ENCODE results near the gene HOXB5.

HOXB5 gene

GRCh38 chr17:48554412-48555257, 38.9 kb downstream of the HOXB5 start:
- Histone ChIP-seq H3K4me1 (ENCODE audit: control insufficient read depth, insufficient read depth, low read length) (peaks cover 50% of the 10 kb centered on the region), H3K4me3 (ENCODE audit: low read depth, low read length) (peak overlapping the region; percentile 51), H3K9me3 (ENCODE audit: control insufficient read depth, insufficient read depth, low read depth, low read length) (no peaks in the 10 kb centered on the region), H3K36me3 (ENCODE audit: control insufficient read depth, insufficient read depth, low read length) (no peaks in the 10 kb centered on the region), H3K9ac (ENCODE audit: low read length) (peak overlapping the region; percentile 55), H3K27me3 (ENCODE audit: control insufficient read depth, insufficient read depth, low read length) (peaks cover 99% of the 10 kb centered on the region), H3K27ac (ENCODE audit: low read depth, low read length) (no peak overlapping the region)

DNA sequence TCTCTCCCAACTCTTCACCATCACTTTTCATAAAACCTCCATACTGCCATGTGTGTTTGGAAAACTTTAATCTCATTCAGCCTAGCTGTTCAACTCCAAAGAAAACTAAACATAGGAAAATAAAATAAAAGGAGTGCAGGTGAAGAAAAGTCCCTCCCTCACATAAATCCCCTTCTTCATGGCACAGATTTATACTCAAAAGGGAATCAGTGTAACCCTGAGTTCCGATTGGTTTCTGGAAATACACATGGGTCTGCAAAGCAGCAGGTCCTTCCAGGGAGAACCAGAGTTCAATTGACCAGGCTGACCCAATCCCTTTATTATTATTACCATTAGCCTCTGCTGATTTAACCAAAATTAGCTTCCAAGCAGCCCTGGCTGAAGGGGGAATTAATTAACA, 39.8 kb downstream of the HOXB5 start:
- no peaks in the 10 kb centered on the region for H3K36me3 ChIP-seq (ENCODE audit: control insufficient read depth, insufficient read depth, low read length)
- peaks cover 52% of the 10 kb centered on the region for H3K4me1 ChIP-seq (ENCODE audit: control insufficient read depth, insufficient read depth, low read length)
- no peaks in the 10 kb centered on the region for H3K9me3 ChIP-seq (ENCODE audit: control insufficient read depth, insufficient read depth, low read depth, low read length)
- peak overlapping the region; percentile 51; the same call in 1 of the 2 replicates for H3K4me3 ChIP-seq (ENCODE audit: low read depth, low read length)
- no peak overlapping the region for H3K27ac ChIP-seq (ENCODE audit: low read depth, low read length)
- H3K27me3 ChIP-seq (ENCODE audit: control insufficient read depth, insufficient read depth, low read length): peaks cover 99% of the 10 kb centered on the region
- no peak overlapping the region for H3K9ac ChIP-seq (ENCODE audit: low read length)

DNA sequence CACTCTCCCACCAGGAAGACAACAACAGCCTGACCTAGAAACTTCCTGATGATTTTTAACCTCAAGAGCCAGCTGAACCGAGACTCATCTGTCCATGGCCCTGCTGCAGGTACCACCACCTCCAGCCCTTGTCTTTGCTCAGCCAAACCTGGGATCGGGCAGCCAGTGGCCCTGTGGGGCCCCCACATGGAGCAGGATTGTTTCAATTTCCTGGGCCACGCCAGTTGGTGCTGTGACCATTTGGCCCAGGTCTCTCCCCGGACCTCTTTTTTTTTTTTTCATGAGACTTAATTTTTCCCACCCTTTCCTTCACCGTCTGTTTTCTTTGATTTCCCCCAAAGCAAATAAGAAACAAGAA, 40.4 kb downstream of the HOXB5 start:
- no peaks in the 10 kb centered on the region for H3K36me3 ChIP-seq (ENCODE audit: control insufficient read depth, insufficient read depth, low read length)
- no peaks in the 10 kb centered on the region for H3K9me3 ChIP-seq (ENCODE audit: control insufficient read depth, insufficient read depth, low read depth, low read length)
- peak overlapping the region; percentile 18 for H3K9ac ChIP-seq (ENCODE audit: low read length)
- H3K4me1 ChIP-seq (ENCODE audit: control insufficient read depth, insufficient read depth, low read length): peaks cover 51% of the 10 kb centered on the region
- H3K27ac ChIP-seq (ENCODE audit: low read depth, low read length): no peak overlapping the region
- H3K27me3 ChIP-seq (ENCODE audit: control insufficient read depth, insufficient read depth, low read length): peaks cover 98% of the 10 kb centered on the region
- no peak overlapping the region for H3K4me3 ChIP-seq (ENCODE audit: low read depth, low read length)

- Histone ChIP-seq H3K4me1 (ENCODE audit: control insufficient read depth, insufficient read depth, low read length) (peaks cover 56% of the 10 kb centered on the region), H3K9ac (ENCODE audit: low read length) (peak overlapping the region; percentile 18), H3K9me3 (ENCODE audit: control insufficient read depth, insufficient read depth, low read depth, low read length) (no peaks in the 10 kb centered on the region), H3K4me3 (ENCODE audit: low read depth, low read length) (peak overlapping the region; percentile 50), H3K27me3 (ENCODE audit: control insufficient read depth, insufficient read depth, low read length) (peaks cover 98% of the 10 kb centered on the region), H3K27ac (ENCODE audit: low read depth, low read length) (no peak overlapping the region), H3K36me3 (ENCODE audit: control insufficient read depth, insufficient read depth, low read length) (no peaks in the 10 kb centered on the region)
These were observed 41.0 kb downstream of the HOXB5 start for GRCh38 chr17:48552466-48553189.

DNA sequence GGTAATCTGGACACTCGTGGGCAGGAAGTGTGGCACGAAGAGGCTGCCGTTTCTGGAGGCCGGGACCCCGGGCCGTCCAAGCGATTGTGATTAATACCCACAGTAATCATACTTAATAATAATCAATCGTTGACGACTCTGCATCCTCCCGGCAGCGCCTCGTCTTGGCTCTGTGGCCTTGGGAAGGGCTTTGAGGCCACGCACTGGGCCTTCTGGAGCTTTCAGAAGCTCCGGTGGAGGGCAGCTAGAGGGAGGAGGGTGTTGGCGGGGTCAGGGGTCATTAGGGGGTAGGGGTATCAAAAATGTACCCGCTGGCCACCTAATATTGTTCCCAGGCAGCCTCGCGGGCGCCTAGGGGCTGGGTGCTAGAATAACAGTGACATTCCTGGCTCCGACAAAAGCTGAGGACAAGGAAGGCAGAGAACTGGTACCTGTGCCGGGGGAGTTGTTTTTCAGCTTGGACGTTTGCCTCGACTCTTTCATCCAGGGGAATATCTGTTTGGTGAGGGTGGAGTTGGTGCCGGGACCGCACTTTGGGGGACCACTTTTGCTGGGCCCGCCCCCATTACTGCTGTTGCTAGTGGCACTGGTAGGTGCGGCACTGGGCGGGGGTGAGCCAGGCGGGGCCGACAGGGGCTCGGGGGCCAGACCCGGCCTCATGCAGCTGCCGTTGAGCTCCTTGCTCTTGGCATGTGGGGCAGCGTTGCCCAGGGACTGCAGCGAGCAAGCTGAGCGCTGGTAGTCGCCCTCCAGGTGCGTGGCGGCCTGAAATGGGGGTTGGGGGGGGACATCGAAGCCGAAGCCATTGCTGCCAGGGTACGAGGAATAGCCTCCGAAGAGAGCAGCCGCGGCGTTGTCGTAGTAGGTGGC, 41.7 kb downstream of the HOXB5 start:
- H3K27ac ChIP-seq (ENCODE audit: low read depth, low read length): no peak overlapping the region
- no peaks in the 10 kb centered on the region for H3K9me3 ChIP-seq (ENCODE audit: control insufficient read depth, insufficient read depth, low read depth, low read length)
- peaks cover 98% of the 10 kb centered on the region for H3K27me3 ChIP-seq (ENCODE audit: control insufficient read depth, insufficient read depth, low read length)
- no peak overlapping the region for H3K9ac ChIP-seq (ENCODE audit: low read length)
- no peaks in the 10 kb centered on the region for H3K36me3 ChIP-seq (ENCODE audit: control insufficient read depth, insufficient read depth, low read length)
- H3K4me3 ChIP-seq (ENCODE audit: low read depth, low read length): peak overlapping the region; percentile 50
- H3K4me1 ChIP-seq (ENCODE audit: control insufficient read depth, insufficient read depth, low read length): peaks cover 60% of the 10 kb centered on the region

DNA sequence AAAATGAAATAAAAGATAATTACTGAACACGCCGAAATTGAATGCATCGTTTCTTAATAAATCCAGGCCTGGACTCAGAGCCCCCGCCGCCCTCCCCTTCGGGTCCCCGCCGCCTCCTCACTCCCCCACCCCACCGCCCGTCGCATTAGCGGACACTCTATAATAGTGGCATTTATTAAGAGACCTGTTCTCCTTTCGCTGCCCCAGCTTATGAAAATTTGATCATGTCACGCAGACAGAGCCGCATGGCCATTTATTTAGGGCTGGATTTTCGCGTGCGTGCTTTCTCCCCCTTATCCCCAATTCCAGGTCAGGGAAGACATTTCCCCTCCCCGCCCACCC, 42.4 kb downstream of the HOXB5 start:
- Histone ChIP-seq H3K4me3 (ENCODE audit: low read depth, low read length) (peak overlapping the region; percentile 50; the same call in 1 of the 2 replicates), H3K36me3 (ENCODE audit: control insufficient read depth, insufficient read depth, low read length) (no peaks in the 10 kb centered on the region), H3K27me3 (ENCODE audit: control insufficient read depth, insufficient read depth, low read length) (peaks cover 98% of the 10 kb centered on the region), H3K9ac (ENCODE audit: low read length) (no peak overlapping the region), H3K9me3 (ENCODE audit: control insufficient read depth, insufficient read depth, low read depth, low read length) (no peaks in the 10 kb centered on the region), H3K4me1 (ENCODE audit: control insufficient read depth, insufficient read depth, low read length) (peaks cover 63% of the 10 kb centered on the region), H3K27ac (ENCODE audit: low read depth, low read length) (no peak overlapping the region)

DNA sequence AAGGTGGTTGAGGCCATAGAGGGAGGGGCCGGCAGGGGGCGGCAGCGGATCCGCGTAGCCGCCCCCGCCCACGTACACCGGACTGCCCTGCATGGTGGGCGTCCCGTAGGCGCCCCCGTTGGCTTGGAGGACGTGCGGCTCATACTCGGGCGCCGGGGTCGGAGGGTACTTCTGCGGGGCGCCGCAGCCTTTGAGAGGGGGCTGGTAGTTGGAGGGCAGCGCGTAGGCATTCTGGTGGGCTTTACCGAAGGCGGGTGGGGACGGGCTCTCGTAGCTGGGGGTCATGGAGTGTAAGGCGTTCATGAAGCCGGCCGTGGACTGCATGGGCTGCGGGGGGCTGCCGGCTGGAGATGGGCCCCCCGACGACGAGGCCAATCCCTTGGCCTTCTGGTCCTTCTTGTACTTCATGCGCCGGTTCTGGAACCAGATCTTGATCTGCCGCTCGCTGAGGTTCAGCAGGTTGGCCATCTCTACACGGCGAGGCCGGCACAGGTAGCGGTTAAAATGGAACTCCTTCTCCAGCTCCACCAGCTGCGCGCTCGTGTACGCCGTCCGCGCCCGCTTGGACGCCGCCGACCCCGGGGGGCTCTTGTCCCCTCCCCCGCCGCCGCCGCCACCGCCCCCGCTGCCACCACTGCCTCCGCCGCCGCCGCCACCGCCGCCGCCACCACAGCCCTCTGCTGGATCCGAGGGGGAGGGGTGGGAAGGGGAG, 42.9 kb downstream of the HOXB5 start:
- H3K36me3 ChIP-seq (ENCODE audit: control insufficient read depth, insufficient read depth, low read length): no peaks in the 10 kb centered on the region
- H3K27me3 ChIP-seq (ENCODE audit: control insufficient read depth, insufficient read depth, low read length): peaks cover 98% of the 10 kb centered on the region
- peak overlapping the region; percentile 43 for H3K9ac ChIP-seq (ENCODE audit: low read length)
- H3K27ac ChIP-seq (ENCODE audit: low read depth, low read length): no peak overlapping the region
- H3K4me1 ChIP-seq (ENCODE audit: control insufficient read depth, insufficient read depth, low read length): peaks cover 69% of the 10 kb centered on the region
- H3K9me3 ChIP-seq (ENCODE audit: control insufficient read depth, insufficient read depth, low read depth, low read length): no peaks in the 10 kb centered on the region
- peak overlapping the region; percentile 55 for H3K4me3 ChIP-seq (ENCODE audit: low read depth, low read length)

GRCh38 chr17:48549914-48550501, 43.6 kb downstream of the HOXB5 start:
- Histone ChIP-seq H3K27me3 (ENCODE audit: control insufficient read depth, insufficient read depth, low read length) (peaks cover 99% of the 10 kb centered on the region), H3K27ac (ENCODE audit: low read depth, low read length) (no peak overlapping the region), H3K4me1 (ENCODE audit: control insufficient read depth, insufficient read depth, low read length) (peaks cover 75% of the 10 kb centered on the region), H3K4me3 (ENCODE audit: low read depth, low read length) (peak overlapping the region; percentile 55), H3K9me3 (ENCODE audit: control insufficient read depth, insufficient read depth, low read depth, low read length) (no peaks in the 10 kb centered on the region), H3K36me3 (ENCODE audit: control insufficient read depth, insufficient read depth, low read length) (no peaks in the 10 kb centered on the region), H3K9ac (ENCODE audit: low read length) (no peak overlapping the region)

GRCh38 chr17:48549281-48549630, 44.3 kb downstream of the HOXB5 start:
- no peaks in the 10 kb centered on the region for H3K9me3 ChIP-seq (ENCODE audit: control insufficient read depth, insufficient read depth, low read depth, low read length)
- peaks cover 97% of the 10 kb centered on the region for H3K27me3 ChIP-seq (ENCODE audit: control insufficient read depth, insufficient read depth, low read length)
- H3K4me3 ChIP-seq (ENCODE audit: low read depth, low read length): 0 out of 2 replicates have a peak overlapping the region, but pooled peaks have one; percentile 28
- H3K27ac ChIP-seq (ENCODE audit: low read depth, low read length): no peak overlapping the region
- H3K4me1 ChIP-seq (ENCODE audit: control insufficient read depth, insufficient read depth, low read length): peaks cover 73% of the 10 kb centered on the region
- H3K36me3 ChIP-seq (ENCODE audit: control insufficient read depth, insufficient read depth, low read length): no peaks in the 10 kb centered on the region
- H3K9ac ChIP-seq (ENCODE audit: low read length): no peak overlapping the region
